Mononuclear cell (primary cell): ENCODE measurements around the gene DOCK9. TPM values are rescaled to one million over a fixed set of nuclear protein-coding genes. Genes with fewer than 3 reads are reported as not detected.

Experiments used
- H3K27me3 ChIP-seq: 2 replicates; pipeline ENCODE4 v1.6.0; 2011; ENCODE audit warnings: low read length, control low read depth; ENCODE audit not compliant: insufficient read depth
- H3K4me1 ChIP-seq: 2 replicates; pipeline ENCODE4 v1.5.1; 2011; ENCODE audit warnings: mild to moderate bottlenecking, low read length, control low read depth; ENCODE audit not compliant: insufficient read depth
- H3K4me3 ChIP-seq: 2 replicates; pipeline ENCODE4 v1.5.1; 2011; ENCODE audit warnings: mild to moderate bottlenecking, low read length, moderate library complexity
- H3K9me3 ChIP-seq: 2 replicates; pipeline ENCODE4 v1.5.1; 2011; ENCODE audit warnings: low read depth, mild to moderate bottlenecking, control low read depth, low read length
- total RNA-seq: library from RNA; depleted of rRNA; stranded (reverse); fragments of >200 nt; gene quantifications from one replicate; pipeline ENCODE4 v1.2.3, GENCODE V29; 2012

Gene DOCK9
- total RNA-seq, 1 donor, result 54.9 TPM

- Histone ChIP-seq H3K4me1 (no peaks in the 10 kb centered on the region), H3K9me3 (no peaks in the 10 kb centered on the region), H3K4me3 (no peak overlapping the region), H3K27me3 (no peaks in the 10 kb centered on the region)
Observed at GRCh38 chr13:98802559-98802958, 175.3 kb downstream of the DOCK9 start.

- H3K4me3 ChIP-seq, result no peak overlapping the region
- H3K4me1 ChIP-seq, result no peaks in the 10 kb centered on the region
- H3K27me3 ChIP-seq, result no peaks in the 10 kb centered on the region
- H3K9me3 ChIP-seq, result no peaks in the 10 kb centered on the region
Observed at GRCh38 chr13:98801626-98802418, 176.0 kb downstream of the DOCK9 start.

DNA sequence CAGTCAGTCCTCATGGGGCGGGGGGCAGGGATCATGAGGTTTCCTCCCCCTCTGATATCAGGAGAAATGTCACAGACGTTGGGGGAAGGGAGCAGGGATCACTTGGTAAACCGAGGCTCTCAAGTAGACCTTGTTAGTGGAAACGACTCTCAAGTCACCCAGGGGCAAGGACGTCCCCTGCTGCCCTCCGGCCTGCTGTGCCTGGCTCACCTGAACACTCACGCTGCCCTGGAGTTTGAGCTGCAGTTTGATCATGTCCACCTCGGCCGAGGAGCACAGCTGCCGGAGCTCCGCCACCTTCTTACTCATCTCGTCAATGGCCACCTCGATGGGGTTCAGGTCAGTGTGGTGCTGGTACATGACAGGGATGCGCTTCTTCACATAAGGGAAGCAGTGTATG, 177.8 kb downstream of the DOCK9 start:
- no peaks in the 10 kb centered on the region for H3K27me3 ChIP-seq
- no peaks in the 10 kb centered on the region for H3K4me1 ChIP-seq
- H3K9me3 ChIP-seq, result no peaks in the 10 kb centered on the region
- no peak overlapping the region for H3K4me3 ChIP-seq

DNA sequence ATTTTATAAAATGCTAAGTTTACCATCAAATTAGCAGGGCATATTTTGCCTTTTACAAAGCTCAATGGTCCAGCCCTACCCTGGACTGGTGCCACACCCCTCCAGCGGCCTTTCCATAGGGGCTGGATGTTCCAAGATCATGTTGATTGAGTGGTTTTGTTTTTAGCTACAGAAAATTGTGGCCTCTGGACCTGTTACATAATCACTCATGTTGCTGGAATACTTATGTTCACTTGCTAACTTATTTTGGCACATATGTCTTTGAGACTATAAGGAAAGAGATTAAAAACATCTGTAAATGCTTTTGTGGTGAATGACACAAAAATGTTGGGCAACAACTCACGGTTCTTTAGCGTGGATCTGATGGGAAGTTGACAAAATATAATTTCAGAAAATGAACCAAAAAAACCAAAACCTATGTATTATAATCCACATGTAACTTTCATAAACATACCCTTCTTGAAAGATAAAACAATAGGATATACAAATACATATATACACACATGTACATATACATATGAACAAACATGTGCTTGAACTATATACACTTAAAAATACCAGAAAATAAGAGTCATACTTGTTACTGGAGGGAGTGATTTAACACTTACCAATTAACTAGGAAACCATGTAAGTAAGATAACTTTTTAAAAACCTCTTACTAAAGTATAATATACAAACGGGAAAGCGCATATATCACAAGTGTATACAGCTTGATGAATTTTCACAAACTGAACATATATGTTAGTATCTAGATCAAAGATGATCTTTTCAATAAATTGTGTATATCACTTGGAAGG, 178.8 kb downstream of the DOCK9 start:
- H3K27me3 ChIP-seq, result no peaks in the 10 kb centered on the region
- H3K9me3 ChIP-seq, result no peaks in the 10 kb centered on the region
- H3K4me1 ChIP-seq, result no peaks in the 10 kb centered on the region
- H3K4me3 ChIP-seq, result no peak overlapping the region

- no peaks in the 10 kb centered on the region for H3K4me1 ChIP-seq
- no peaks in the 10 kb centered on the region for H3K27me3 ChIP-seq
- H3K9me3 ChIP-seq, result no peaks in the 10 kb centered on the region
- no peak overlapping the region for H3K4me3 ChIP-seq
Observed at GRCh38 chr13:98797456-98797855, 180.4 kb downstream of the DOCK9 start.

GRCh38 chr13:98796798-98797197, 181.1 kb downstream of the DOCK9 start:
- Histone ChIP-seq H3K9me3 (no peaks in the 10 kb centered on the region), H3K4me1 (no peaks in the 10 kb centered on the region), H3K4me3 (no peak overlapping the region), H3K27me3 (no peaks in the 10 kb centered on the region)

DNA sequence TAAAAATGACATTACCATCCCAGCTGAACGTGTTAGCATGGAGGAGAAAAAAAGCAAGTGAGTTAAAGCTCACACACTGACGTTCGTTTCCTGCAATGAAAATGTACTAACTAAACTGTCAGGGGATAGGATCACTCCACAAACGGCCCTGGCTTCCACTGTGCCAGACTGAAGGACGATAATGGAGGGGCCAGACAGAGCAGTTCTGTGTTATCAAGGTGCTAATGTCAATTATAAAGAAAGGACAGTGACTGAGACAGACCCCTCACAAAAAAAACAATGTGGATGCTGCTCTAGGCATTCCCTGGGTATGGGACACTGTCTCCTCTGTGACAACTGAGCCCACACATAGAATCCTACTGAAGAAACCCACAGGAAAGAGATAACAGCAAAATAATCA, 181.7 kb downstream of the DOCK9 start:
- no peak overlapping the region for H3K4me3 ChIP-seq
- H3K27me3 ChIP-seq, result no peaks in the 10 kb centered on the region
- no peaks in the 10 kb centered on the region for H3K4me1 ChIP-seq
- H3K9me3 ChIP-seq, result no peaks in the 10 kb centered on the region

GRCh38 chr13:98795220-98795619, 182.6 kb downstream of the DOCK9 start:
- Histone ChIP-seq H3K4me3 (no peak overlapping the region), H3K9me3 (no peaks in the 10 kb centered on the region), H3K4me1 (no peaks in the 10 kb centered on the region), H3K27me3 (no peaks in the 10 kb centered on the region)

- H3K4me3 ChIP-seq, result no peak overlapping the region
- no peaks in the 10 kb centered on the region for H3K9me3 ChIP-seq
- H3K27me3 ChIP-seq, result no peaks in the 10 kb centered on the region
- H3K4me1 ChIP-seq, result no peaks in the 10 kb centered on the region
Observed at GRCh38 chr13:98794498-98794897, 183.4 kb downstream of the DOCK9 start.

GRCh38 chr13:98792785-98793495, 184.9 kb downstream of the DOCK9 start:
- Histone ChIP-seq H3K9me3 (no peaks in the 10 kb centered on the region), H3K27me3 (no peaks in the 10 kb centered on the region), H3K4me1 (no peaks in the 10 kb centered on the region), H3K4me3 (no peak overlapping the region)

- no peaks in the 10 kb centered on the region for H3K4me1 ChIP-seq
- no peaks in the 10 kb centered on the region for H3K27me3 ChIP-seq
- H3K9me3 ChIP-seq, result no peaks in the 10 kb centered on the region
- no peak overlapping the region for H3K4me3 ChIP-seq
Observed at GRCh38 chr13:98792321-98792720, 185.5 kb downstream of the DOCK9 start.

GRCh38 chr13:98791611-98792010, 186.3 kb downstream of the DOCK9 start:
- Histone ChIP-seq H3K4me3 (no peak overlapping the region), H3K9me3 (no peaks in the 10 kb centered on the region), H3K27me3 (no peaks in the 10 kb centered on the region), H3K4me1 (no peaks in the 10 kb centered on the region)

DNA sequence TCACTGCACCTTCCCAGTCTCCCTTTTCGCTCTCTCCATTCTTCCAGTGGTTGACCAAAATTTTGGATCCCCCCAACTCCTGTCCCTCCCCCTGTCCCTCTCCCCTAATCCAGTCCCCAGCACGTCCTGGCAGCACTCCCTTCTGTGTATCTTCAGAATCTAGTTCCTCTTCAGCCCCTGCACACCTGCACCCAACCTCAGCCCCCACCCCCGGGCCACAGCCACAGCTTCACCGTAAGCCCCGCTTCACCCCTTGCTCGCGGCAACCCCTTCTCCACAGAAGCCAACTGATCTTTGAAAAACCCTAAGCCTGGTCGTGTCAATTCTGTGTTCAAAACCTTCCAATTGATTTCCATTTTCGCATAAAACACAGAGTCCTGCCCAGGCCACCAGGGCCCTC, 189.9 kb downstream of the DOCK9 start:
- no peaks in the 10 kb centered on the region for H3K4me1 ChIP-seq
- no peaks in the 10 kb centered on the region for H3K9me3 ChIP-seq
- H3K4me3 ChIP-seq, result no peak overlapping the region
- no peaks in the 10 kb centered on the region for H3K27me3 ChIP-seq

- no peak overlapping the region for H3K4me3 ChIP-seq
- H3K27me3 ChIP-seq, result no peaks in the 10 kb centered on the region
- no peaks in the 10 kb centered on the region for H3K9me3 ChIP-seq
- no peaks in the 10 kb centered on the region for H3K4me1 ChIP-seq
Observed at GRCh38 chr13:98787173-98787572, 190.7 kb downstream of the DOCK9 start.

DNA sequence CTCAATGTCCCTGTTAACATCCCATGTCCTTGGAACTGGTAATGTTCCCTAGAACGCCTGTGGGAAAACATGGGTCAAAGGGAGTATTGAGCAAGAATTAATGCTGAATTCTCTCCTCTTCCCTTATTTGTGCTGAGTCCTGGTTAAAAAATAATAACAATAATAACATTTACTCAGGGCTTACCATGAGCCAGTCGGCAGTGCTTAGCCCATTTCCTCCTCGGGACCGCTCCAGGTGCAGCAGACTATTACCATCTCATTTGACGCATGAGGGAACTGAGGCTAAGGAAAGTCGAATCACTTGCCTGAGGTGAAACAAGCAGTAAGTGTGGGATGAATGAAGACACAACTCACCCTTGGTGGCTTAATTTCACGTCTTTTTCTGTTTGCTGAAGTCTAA, 191.8 kb downstream of the DOCK9 start:
- Histone ChIP-seq H3K4me3 (no peak overlapping the region), H3K9me3 (no peaks in the 10 kb centered on the region), H3K27me3 (no peaks in the 10 kb centered on the region), H3K4me1 (no peaks in the 10 kb centered on the region)
